Kidney glomerular epithelial cell (primary cell): ENCODE data around the gene UBE3A.
"Not testable (repeated sequence)": the region's sequence is repeated elsewhere in the genome, so short reads cannot be mapped to it uniquely, and the experiment has no call there.

Source experiments
- DNase-seq: peaks from one replicate; lab custom pipeline; 2025; lab: John Stamatoyannopoulos, UW

The UBE3A gene

GRCh38 chr15:25437777-25438600, 835 bp downstream of the UBE3A start:
- DNase-seq, result no peak

DNA sequence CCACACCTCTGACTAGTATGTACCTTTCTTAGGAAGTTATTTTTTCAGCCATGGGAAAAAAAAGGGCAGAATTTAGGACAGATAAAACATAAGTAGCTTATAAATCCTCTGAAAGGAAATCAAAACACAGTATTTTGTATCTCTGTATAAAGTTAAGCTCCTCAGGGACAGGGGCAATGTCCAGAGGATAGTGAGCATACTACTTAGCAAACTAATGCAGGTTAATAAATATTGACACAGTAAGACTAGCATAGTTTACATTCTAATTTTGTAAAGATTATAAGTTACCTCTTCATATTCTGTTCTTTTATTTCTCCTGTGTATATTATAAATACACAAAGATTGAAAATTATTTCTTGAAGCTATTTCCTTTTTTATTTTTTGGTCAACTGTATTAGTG, 2.1 kb downstream of the UBE3A start:
- DNase-seq, result no peak

- DNase-seq, result no peak
Observed at GRCh38 chr15:25435474-25436243, 3.2 kb downstream of the UBE3A start.

DNA sequence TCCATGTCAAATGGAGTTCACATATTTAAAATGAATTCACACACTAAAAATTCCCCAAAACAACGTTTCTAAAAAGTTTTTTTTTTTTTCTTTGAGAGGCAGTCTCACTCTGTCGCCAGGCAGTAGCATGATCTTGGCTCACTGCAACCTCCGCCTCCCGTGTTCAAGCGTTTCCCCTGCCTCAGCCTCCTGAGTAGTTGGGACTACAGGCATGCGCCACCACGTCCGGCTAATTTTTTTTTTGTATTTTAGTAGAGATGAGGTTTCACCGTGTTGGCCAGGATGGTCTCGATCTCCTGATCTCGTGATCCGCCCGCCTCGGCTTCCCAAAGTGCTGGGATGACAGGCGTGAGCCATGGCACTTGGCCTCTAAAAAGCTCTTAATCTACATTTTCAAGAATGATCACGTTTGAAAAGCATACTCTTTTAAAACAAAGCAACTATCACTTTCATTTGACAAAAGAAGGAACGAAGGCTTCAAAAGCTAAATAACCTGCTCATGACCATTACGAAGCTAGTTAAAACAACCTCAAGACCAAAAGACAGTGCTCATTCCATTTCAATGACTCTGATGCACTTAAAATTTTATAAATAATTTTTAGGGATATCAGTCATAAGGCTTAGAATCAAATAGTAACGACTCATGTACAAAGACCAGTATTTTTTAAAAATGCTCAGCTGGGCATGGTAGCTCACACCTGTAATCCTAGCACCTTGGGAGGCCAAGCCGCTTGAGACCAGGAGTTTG, 5.5 kb downstream of the UBE3A start:
- DNase-seq, result no peak

DNA sequence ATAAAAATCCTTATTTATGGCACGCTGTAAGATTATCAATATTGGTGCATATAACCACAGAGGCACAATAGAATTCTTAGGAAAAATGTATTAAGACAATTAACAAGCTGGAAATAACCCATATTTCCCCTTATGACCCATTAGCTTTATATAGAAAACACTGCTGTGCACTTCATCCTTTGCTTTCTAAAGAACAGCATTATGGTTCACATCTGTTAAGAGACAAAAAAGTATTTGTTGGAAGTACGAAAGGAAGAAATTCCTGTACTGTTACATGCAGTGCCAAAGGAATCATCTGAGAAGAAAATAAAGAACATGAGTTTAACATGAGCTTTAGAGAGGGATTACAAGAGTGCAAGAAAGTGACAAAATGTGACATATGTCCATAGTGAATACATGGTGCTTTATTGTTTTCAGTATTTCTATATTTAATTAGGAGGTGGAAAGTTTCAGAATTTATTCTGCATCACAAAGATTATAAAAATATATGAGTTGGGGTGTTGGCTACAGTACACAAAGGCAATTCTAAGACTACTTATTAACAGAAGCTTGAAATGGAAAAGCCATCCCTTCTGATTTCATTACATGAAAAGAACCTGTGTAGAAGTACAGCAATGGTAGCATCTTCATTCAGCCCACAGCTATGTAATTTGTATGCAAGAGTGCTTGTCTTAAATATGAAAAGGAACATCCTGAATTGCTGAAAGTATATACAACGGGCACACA, 6.8 kb downstream of the UBE3A start:
- DNase-seq, result no peak

DNA sequence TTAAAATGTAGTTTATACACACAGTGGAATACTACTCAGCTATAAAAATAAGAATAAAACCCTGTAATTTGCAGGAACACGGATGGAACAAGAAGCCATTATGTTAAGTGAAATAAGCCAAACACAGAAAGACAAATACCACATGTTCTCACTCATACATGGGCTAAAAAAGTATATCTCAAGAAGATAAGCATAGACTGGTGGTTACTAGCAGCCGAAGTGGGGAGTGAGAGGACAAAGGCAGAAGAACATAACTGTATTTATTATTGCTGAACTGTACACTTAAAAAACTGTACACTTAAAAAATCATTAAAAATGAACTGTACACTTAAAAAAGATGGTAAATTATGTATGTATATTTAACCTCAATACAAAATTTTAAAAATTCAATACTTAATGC, 11.0 kb downstream of the UBE3A start:
- no peak for DNase-seq

DNA sequence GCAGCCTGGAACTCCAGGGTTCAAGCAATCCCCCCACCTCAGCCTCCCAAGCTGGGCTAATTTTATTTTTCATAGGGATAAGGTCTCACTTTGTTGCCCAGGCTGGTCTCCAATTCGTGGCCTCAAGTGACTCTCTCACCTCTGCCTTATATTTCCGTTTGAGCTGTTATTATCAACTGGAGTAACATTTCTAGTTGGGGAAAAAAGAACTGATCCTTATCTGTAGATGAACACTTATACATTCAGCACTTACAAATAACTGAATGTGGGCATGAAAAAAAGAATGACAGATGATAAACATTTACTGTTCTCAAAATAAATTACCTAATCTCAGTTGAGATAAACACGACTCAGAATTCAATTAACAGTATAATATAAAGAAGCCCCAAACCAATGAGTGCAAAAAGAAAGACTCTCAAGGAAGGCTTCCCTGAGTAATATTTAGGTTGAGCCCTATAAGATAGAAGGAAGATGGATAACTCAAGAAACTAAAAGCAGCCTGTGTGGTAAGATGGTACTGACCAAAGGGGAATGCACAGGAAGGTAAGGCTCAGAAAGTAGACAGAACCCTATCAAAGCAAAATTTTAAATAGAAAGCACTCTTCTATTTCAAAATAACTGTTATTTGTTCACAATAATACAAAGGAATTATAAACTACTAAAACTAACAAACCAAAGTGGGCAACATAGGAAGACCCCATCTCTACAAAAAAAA, 11.8 kb downstream of the UBE3A start:
- no peak for DNase-seq

DNA sequence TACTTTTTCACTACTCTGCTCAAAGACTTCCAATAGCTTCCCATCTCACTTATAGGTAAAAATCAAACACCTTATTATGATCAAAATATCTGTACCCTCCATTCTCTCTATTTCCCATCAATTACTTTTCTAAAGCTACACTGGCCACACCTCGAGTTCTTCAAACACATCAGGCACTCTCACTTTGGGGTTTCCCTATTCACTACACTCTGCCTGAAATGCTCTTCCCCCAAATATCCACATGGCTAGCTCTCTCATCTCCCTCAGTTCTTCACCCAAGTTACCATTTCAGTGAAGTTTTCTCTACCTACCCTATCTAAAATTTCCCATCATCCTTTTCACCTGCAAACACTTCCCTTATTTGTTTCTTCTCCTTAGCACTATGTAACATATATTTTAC, 14.8 kb downstream of the UBE3A start:
- no peak for DNase-seq

DNA sequence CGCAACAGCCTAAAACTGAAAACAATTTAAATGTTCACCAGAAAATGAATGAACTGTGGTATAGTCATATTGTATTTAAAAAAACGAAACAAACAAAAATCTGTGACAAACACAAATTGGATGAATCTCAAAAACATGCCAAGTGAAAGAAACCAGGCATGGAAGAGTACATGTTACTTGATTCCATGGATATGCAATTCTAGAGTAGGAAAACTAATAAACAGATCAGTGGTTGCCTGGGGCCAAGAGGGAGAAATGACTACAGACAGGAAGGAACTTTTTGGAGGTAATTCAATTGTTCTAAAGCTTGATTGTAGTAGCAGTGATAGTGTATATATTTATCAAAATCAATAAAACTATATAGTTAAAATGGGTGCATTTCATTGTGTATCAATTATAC, 16.8 kb downstream of the UBE3A start:
- no peak for DNase-seq

DNA sequence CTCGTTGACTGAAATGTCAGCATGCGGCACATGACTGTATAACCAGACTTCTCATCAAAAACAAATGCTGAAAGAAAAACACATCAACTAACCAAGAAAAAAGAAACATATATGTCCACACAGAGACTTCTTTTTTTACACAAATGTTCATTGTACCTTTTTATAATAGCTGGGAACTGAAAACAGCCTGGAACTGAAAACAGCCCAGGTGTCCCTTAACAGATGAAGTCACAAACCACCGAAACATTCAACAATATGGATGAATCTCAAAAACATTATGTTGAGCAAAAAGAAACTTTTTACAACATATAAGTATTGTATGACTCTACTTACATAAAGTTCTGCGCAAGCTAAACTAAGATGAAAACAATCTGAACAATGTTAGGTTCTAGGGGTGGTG, 20.6 kb downstream of the UBE3A start:
- DNase-seq, result no peak

DNA sequence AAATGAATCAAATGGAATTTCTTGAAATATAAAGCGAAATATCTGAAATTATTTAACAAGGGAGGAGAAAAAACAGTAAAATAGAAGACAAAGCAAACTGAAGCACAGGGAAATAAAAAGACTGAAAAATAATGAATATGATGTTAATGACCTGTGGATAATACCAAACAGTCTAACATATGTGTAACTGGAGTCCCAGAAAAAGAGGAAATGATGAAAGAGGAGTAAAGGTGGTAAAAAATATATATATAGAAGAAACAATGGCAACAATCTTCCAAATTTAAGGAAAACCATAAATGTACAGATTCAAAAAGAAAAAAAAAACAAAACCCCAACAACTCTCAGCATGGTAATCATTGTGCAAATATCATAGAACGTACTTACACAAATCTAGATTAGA, 21.2 kb downstream of the UBE3A start:
- DNase-seq, result no peak

DNA sequence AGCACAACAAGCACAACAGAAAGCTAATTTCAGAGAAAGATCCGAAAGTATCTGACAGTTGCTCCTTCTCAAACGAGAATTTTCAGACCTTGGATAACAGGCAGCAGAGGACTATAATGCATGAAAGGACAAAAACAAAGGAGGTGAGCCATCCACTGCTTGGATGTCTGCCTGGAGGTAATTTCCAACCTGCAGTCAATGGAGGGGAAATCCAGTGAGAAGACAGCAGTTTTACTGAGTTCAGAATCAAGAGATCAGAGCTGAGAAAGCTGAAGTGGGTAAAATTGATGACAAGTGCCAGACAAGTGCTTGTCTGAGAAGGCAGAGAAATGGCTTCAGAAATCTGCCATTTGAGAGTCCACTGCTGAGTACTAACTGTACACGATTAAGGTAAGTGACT, 22.1 kb downstream of the UBE3A start:
- DNase-seq, result peak; percentile 76

GRCh38 chr15:25415707-25416106, 23.1 kb downstream of the UBE3A start:
- no peak for DNase-seq

DNA sequence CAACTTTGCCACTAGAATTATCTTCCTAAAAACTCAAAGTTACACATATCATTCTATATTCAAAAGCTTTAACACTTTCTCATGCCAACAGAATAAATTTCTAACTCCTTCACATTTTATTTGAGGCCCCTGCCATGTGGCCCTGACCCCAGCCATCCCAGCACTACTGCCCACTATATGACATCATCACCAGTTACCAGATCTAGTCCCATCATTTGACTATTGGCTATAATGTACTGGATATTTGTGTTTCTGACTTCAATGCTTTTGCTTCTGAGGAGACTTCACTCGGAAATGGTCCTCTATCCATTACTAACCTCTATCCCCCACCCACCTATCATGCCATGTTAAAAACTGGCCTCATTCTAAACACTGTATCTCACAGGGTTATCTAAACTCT, 23.6 kb downstream of the UBE3A start:
- no peak for DNase-seq

- no peak for DNase-seq
Observed at GRCh38 chr15:25410649-25411048, 28.2 kb downstream of the UBE3A start.

DNA sequence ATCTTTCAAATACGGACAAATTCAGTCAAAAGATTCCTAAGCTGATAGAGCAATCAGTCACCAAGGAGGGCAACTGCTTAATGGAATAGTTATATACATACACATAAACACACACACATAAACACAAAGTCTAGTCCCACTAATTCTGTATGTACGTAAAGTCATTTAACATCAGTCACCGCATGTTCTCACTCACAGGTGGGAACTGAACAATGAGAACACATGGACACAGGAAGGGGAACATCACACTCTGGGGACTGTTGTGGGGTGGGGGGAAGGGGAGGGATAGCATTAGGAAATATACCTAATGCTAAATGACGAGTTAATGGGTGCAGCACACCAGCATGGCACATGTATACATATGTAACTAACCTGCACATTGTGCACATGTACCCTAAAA, 29.1 kb downstream of the UBE3A start:
- not testable (repeated sequence) for DNase-seq

DNA sequence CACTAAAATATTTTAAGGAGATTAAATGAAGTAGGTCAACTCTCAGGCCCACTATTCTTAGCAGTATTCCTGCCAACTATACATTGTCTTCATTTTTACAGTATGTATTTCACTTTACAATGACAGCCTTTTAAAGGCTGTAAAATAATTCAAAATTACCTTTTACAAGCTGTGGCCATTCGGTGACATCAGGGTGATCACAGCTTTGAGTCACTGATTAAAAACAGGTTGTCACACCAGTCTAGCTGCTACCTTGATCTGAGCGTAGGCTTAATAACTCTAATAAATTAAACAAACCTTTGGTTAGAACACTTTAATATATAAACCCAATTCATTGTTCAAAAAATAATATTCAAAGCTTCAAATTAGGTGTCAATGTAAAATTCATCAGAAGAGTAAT, 29.9 kb downstream of the UBE3A start:
- no peak for DNase-seq

DNA sequence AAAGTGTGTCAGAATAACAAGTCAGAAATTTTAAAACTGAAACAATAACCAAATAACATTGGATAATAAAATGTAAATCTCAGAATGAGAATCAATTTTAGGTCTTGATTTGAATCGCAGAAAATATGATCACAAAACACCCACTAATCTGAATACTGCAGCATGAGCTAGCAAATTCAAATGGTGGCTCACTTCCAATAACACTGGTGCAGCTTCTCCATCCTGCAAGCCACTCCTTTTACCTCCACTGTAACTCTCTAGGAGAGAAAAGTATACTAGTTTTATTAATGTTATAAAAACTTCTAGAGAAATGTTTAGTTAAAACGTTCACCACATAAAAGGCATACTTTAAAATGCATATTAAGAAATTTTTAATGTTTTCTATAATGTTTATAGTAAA, 30.4 kb downstream of the UBE3A start:
- no peak for DNase-seq

DNA sequence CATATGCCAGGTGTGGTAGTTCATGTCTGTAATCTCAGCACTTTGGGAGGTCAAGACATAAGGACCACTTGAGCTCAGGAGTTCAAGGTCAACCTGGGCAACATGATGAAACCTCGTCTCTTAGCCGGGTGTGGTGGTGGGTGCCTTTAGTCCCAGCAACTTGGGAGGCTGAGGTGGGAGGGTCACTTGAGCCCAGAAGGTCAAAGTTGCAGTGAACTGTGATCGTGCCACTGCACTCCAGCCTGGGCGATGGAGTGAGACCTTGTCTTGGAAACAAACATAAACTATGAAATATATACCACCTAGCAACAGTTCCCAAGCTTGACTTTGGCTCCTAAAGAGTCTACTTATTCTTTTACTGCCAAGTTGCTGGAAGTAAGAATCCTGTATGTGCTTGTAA, 30.9 kb downstream of the UBE3A start:
- no peak for DNase-seq

GRCh38 chr15:25406846-25407245, 32.0 kb downstream of the UBE3A start:
- no peak for DNase-seq

- no peak for DNase-seq
Observed at GRCh38 chr15:25406261-25406660, 32.6 kb downstream of the UBE3A start.

GRCh38 chr15:25403771-25404170, 35.1 kb downstream of the UBE3A start:
- DNase-seq, result no peak
